GM18508 (cell line): ENCODE measurements around the gene OGT.
"Not testable (repeated sequence)": the region's sequence is repeated elsewhere in the genome, so short reads cannot be mapped to it uniquely, and the experiment has no call there.

Source experiments
- ATAC-seq: cut with Tn5 transposase; IDR thresholded peaks from one replicate; pipeline ENCODE4 v1.9.1; 2021; ENCODE audit warnings: moderate number of reproducible peaks; ENCODE audit not compliant: insufficient read depth, unreplicated experiment

OGT gene

DNA sequence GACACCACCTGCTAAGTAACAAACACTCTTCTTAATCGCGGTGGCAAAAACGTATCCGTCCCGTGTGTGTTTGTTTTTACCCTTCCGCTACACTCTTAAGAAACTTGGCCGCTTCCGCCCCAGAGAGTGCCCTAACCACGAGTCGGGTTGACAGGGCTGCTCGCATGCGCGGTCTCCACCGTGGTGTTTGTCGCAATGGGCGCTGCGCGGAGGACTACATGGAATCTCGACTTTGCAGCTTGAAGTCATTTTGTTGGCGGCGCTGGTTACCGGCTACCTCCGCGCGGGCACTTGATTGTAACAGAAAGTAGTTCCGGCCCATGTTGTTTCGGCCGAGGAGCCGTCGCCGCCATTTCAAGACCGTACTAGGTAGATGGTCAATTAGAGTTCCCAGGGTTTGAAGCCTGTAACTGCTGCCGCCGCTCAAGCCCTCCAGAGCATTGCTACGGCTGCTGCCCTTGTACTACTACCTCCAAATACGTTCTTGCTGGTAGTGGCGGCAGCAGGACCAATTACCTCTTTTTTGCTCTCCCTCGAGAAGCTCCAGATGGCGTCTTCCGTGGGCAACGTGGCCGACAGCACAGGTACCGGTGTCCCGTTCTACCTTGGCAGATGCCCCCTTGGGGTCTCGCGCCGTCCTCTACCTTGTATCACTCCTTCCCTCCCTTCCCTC, at the start of gene OGT:
TSS of gene OGT (plus strand) at position 352 of the 673 bp plus-strand sequence. CDS start at position 548, 196 bp downstream.
- peak; percentile 42 for ATAC-seq

DNA sequence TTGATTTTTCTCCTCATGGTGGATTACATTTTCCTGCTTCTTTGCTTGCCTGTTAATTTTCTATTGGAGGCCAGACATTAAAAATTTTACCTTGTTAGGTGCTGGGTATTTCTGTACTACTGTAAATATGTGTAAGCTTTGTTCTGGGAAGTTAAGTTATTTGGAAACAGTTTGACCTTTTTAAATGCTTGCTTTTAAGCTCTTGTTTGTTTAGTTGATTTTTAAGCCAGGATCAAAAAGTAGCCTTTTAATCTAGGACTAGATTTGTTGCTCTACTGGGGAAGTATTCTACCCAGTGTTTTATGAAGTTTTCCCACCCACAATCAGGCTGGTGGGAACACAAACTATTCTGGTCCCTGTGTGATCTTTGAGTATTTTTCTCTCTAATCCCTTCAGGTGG, 45.1 kb upstream of the OGT start:
- no peak for ATAC-seq

DNA sequence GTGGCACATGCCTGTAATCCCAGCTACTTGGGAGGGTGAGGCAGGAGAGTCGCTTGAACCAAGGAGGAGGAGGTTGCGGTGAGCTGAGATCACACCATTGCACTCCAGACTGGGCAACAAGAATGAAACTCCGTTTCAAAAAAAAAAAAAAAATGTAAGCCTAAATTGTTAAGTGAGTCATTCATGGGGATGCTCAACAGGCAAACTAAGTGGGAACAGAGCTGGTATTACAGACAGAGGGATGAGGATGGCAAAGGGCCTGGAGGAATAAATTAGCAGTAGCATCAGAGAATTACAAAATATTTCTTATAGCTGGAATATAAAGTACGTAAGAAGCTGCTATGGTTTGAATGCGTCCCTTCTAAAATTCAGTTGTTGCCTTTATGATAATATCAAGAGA, 43.4 kb upstream of the OGT start:
- ATAC-seq: no peak

DNA sequence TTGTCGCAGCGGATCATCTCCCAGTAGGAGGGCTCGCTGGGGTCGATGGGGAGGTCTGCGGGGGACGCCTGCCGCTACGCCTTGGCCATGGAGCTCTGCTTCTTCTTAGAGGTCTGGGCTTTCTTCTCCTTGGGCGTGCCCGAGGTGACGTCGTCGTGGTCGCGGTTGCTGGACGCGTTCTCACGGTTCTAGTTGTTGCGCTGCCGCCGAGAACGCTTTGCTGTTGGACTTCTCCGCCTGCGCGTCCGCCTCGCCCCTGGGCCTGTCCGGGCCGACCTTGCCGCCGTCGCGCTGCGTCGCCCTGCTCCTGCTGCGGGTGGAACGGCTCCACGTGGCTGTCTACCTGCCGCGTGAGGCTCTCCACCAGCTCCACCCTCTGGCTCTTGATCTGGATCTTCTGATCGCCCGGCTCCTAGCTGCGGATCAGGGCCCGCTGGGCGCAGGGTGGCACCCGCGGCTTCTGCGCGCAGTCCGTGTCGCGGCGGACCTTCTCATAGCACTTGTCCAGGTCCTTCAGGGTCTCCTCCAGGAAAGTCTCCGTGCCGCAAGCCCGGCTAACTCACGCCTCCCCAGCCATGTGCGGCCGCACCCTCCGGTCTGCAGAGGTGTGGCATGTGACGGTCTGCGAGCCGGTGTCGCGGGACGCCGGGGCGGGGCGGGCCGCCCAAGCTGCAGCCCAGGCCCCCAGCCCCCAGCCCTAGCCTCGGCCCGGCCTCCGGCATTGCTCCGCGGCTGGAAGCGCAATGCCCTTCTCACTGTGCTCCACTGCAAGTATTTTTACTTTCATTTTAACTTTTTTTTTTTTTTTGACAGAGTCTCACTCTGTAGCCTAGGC, 40.5 kb upstream of the OGT start:
- ATAC-seq: no peak

DNA sequence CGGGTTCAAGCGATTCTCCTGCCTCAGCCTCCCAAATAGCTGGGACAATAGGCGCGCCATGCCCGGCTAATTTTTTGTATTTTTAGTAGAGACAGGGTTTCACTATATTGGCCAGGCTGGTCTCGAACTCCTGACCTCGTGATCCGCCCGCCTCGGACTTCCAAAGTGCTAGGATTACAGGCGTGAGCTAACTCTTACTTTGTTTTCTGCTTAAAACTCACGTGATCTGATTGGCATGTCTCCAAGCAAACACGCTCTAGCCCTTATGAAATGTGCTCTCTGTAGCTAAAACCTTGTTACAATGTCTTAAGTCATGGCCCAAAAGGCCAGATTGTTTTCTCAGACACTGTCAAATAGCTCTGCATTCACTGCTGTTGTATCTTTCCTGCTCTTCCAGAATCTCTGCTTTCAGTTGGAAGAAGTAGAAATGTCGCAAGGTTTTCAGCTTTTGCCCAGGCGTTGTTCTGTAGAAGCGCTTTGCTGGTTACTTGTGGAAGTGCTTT, 39.7 kb upstream of the OGT start:
- no peak for ATAC-seq

DNA sequence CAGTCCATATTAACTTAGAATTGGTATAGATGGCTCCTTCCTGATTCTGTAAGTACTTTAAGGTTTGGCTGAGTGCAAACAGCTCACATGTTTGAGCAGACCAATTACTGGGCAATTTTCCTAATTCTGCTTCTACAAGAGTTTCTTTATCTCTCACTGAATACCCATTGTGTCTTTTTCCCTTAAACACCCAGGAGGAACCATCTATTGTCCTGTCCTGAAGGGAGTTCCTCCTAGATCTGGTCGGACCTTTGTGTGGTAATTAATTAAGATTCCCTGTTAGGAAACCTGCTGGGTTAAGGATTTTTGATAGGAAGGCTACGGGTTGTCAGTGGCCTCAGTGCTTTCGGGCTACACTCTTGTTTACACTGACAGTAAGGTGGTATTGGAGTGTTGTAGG, 36.9 kb upstream of the OGT start:
- not testable (repeated sequence) for ATAC-seq

DNA sequence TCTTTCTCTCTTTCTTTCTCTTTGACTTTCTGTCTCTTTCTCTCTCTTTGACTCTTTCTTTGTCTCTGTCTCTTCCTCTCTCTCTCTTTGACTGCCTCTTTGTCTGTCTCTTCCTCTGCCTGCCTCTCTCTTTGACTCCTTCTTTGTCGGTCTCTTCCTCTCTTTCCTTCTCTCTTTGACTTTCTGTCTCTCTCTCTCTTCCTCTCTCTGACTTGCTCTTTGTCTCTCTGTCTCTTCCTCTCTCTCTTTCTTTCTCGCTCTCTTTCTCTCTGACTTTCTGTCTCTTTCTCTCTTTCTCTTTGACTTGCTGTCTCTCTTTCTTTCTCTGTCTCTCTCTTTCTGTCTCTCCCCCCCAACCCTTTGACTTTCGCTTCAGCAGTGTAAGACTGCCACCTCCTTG, 36.4 kb upstream of the OGT start:
- ATAC-seq: no peak

DNA sequence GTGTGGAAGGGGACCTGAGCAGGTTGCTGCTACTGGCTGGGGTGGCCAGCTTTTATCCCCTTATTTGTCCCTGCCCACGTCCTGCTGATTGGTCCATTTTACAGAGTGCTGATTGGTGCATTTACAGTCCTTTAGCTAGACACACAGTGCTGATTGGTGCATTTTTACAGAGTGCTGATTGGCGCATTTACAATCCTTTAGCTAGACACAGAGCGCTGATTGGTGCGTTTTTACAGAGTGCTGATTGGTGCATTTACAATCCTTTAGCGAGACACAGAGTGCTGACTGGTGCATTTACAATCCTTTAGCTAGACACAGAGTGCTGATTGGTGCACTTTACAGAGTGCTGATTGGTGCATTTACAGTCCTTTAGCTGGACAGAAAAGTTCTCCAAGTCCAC, 30.8 kb upstream of the OGT start:
- ATAC-seq: not testable (repeated sequence)

DNA sequence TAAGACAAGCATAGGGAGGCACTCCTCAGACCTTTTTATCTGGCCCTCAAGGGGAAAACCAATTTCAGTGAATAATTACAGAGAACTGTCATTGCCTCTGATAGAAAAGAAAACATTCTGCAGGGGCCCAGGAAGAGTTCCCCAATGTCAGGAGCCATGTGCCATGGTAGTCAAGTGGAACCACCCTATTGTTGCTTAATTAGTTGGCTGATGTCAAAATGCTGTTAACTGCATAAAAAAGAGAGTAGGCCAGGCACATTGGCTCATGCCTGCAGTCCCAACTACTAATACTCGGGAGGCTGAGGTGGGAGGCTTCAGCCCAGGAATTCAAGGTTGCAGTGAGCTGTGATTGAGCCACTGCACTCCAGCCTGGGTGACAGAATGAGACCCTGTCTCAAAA, 28.6 kb upstream of the OGT start:
- no peak for ATAC-seq

DNA sequence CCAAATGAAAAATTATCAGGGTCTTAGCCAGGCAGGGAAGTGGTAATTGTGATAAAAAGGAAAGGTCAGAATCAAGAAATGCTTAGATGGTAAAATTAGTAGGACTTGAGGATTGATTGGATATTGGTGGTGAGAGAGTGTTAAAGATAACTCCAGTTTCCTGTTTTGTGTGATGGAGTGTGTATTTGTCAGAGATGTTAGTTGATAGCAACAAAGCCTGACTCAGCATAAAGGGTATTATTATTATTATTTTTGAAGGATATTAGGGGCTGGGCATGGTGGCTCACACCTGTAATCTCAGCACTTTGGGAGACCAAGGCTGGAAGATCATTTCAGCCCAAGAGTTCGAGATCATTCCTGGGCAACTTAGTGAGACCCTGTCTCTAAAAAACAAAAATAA, 23.6 kb upstream of the OGT start:
- no peak for ATAC-seq

DNA sequence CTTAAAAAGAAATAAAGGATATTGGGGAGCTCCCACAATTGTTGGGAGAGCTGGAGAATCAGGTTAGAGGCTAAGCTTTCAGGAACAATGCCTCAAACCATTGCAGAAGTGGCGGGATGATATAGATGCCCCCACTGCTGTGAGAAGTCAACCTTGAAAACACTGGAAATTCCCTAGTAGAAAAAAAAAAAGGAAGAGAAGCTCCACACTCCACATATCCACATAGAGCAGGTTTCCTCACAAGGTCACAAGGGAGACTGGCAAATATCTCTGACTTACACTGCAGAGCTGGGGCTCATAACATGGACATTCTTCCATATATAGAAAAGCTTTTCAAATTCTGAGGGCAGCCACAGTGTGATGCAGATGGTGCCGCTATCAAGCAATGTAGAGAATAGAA, 22.7 kb upstream of the OGT start:
- ATAC-seq: no peak

DNA sequence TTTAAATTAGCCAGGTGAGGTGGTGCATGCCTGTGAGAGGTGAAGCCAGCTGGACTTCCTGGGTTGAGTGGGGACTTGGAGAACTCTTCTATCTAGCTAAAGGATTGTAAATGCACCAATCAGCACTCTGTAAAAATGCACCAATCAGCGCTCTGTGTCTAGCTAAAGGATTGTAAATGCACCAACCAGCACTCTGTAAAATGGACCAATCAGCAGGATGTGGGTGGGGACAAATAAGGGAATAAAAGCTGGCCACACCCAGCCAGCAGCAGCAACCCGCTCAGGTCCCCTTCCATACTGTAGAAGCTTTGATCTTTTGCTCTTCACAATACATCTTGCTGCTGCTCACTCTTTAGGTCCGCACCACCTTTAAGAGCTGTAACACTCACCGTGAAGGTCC, 19.2 kb upstream of the OGT start:
- not testable (repeated sequence) for ATAC-seq

DNA sequence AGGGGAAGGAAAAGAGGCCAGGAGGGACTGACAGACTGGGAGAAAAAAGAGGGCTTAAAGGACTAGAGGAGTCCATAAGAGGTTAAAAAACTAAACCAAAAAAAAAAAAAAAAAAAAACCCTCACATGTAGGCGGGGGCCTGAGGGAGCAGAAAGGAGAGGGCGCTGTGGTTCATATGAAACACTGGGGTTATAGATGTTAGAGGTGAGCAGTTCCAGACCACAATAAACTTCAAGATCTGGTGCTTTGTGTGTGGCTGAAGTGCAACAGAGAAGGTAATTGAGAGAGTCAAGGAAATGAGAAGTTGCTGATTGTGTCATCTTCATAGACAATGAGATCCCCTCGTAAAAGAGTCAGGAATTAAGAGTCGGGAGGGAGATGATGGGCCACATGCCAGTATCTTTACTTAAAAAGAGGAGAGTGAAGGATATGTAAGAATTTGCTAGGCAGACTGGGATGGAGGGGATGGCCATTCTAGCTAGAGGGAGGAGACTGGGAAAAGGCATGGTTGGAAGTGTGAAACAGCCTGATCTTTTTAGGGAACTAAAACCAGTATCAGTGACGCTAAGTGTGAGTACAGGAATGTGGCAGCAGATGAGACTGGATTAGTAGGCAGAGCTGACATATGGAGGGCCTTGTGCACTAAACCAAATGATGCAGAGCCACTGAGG, 18.4 kb upstream of the OGT start:
- no peak for ATAC-seq

DNA sequence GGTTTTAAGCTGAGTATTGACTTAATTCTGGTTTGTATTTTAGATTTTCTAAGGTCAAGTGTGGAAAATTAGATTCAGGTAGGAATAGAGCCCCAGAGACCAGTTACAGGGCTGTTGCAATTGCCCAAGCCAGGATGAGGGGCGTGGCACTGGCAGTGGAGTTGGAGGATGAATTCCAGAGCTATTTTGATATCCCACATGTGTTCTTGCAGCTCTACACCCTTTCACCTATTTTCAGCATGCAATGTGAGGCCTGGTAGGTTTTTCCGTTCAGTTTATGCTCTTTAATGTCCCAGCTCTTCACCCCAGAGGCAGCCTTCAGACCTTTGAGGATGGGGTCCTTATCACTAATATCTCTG, 17.9 kb upstream of the OGT start:
- no peak for ATAC-seq

DNA sequence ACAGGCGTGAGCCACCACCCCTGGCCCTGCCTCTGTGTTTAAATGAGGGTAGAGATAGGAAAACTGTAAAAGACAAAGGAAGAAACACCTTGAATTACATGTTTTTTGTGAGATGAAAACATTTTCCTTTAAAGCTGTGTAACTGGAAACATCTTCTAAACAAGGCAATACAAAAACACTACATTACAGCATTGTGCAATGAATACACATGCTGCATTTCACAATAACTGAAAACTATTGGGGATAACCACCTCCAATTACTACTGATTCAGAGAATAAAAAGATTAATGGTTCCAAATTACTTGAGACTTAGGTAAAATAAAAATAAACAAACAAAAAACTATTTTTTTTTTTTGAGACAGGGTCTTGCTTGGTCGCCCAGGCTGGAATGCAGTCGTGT, 7.6 kb upstream of the OGT start:
- ATAC-seq: no peak

DNA sequence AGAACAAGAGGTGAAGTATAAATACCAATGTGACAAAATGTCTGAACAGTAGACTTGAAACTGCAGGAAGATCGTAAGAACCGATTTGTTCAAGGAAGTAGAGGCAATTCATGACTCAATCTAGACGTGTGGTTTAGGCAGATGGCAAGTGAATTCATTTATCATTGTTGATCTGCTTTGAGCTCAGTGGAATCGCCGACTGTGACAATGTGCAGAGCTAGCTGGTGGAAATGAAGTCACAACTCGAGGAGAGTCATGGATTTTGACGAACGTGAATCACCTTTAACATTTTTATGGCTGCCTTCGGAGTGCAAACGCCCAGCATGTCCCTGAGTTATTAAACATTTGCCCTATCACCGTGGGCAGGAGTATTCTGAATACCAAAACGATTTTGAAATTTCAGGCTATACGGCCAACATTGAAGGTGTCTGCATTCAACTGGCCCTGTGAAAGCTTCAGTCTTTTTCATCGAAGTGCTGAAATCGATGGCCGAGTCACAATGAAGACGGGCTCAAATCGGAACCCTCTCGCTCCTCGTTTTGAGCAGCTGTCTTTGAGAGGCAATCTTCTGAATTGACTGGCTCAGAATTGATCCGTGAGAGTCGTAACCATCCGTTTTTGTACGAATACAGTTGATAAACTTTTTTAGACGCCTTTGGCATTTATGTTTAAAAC, 689 bp upstream of the OGT start:
- ATAC-seq: no peak

DNA sequence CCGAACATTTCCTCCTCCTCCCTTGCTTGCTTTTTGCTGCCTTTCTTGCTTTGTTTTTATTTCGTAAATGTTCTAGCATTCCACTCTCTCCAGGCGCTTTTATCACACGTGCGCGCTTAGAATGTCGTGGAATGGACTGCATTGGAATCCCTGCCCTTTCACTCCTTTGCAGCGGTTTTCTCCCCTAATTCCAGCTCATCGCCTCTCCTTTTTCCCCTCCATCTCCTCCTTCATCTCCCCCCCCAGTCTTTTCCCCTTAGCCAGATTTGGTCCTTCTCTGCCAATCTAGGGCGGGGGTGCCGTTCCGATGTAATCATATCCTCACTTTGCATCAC, 579 bp downstream of the OGT start:
- no peak for ATAC-seq

DNA sequence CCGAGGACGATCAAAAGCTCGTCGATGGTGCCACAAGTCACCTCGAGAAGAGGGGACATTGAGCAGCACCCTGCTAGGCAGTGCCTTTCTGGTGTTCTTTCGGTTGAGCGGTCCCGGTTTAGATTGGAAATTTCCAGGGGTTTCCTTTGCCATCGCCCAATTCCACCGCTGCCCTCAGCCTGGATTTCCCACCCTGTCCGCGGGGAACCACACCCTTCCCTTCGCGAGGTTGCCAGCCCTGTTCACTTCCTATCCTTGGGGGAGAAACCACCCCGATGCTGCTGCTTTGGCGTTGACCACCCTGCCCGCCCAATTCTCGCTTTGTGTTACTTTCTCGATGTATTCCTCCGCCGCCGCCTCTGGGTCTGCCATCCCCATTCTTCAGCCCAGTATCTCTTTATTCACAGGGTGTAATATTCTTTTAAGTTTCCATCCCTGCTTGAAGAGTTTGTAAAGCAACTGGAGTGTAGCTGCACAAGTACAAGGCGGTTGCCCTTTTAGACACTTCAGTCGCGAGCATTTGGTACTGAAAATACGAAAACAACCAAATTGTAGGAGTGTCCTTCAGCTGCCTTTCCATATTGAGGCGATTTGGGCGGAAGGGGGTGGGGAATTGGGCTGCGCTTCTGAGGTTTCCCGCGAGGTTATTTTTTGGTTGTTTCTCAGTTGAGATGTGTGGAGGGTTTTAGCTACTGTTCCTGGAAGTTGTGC, 1.1 kb downstream of the OGT start:
- ATAC-seq: no peak

DNA sequence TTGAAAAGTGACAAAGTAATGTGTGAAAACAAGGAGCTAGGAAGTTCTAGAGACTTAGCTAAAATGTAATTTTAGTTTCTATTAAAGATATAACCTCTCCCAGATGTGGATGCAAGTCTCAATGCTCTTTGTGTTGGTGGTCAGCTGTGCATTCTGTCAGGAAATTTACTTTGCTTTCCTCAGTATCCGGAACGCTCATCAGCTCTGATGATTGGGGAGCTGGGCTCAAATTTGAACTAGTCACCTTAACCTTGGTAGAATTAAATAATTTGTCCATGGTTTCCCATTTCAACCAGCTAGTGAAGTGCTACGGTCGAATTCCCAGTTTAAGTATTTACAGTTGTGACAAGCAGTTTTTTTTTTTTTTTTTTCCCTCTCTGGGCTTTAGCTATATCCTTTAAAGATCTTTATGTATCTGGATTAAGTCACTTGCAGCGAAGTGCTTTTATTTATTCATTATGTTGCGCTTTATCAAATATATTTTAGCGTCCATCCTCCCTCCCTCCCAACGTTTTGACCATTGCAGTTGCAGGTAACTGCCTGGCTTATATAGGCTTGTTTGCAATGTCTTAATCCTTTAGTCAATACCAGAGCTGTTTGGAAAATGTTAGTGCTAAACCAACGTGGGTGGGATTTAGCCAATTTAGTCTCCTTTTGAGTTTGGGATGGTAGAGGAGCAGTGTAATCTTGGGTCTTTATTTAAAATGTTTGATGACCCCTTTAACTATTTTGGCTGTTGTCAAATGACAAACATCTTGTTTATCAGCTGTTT, 2.1 kb downstream of the OGT start:
- ATAC-seq: no peak

DNA sequence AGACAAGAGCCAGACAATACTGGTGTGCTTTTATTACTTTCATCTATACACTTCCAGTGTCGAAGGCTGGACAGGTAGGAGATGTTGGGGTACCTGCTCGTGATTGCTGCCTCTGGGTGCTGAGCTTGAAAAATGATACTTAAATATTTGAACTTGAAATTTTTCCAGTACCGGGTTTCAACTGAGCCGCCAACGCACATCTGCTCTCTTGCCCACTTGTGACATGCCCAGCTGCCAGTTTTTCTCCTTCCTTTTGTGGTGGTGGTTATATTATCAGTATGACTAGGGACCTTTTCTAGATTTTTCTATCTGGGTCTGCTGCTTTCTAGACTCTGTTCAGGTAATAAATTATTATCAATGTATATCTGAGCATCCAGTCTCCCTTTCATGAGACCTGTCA, 3.4 kb downstream of the OGT start:
- ATAC-seq: no peak
